GM12878 (cell line): Measurements from ENCODE around the gene BORCS8. TPM values are rescaled to one million over a fixed set of nuclear protein-coding genes. Genes with fewer than 3 reads are reported as not detected.
A peak's percentile ranks its signal among the peaks of the same experiment; 100 is the strongest.

ENCODE experiments used
- ATF3 ChIP-seq: IDR thresholded peaks from 2 replicates; pipeline ENCODE4 v1.6.1; 2011; ENCODE audit warnings: low read depth, mild to moderate bottlenecking, low read length, moderate library complexity, borderline replicate concordance; ENCODE audit errors: extremely low read depth
- BACH1 ChIP-seq: fragments of 450-650 bp; IDR thresholded peaks from 2 replicates; pipeline ENCODE4 v1.6.1; 2017; ENCODE audit warnings: mild to moderate bottlenecking, borderline replicate concordance
- CEBPB ChIP-seq, 2 experiments: fragments of 150-350 bp in 1 of 2; IDR thresholded peaks; 2 replicates each; pipeline ENCODE4 v1.6.1; 2012 to 2014; ENCODE audit warnings: low read depth in 2 of 2, low read length in 2 of 2, borderline replicate concordance in 1 of 2, inconsistent platforms in 1 of 2
- CHD1 ChIP-seq: IDR thresholded peaks from 2 replicates; pipeline ENCODE4 v1.6.1; 2012; ENCODE audit warnings: low read depth, low read length, improper control_type of control experiment
- CREB1 ChIP-seq: IDR thresholded peaks from 2 replicates; pipeline ENCODE4 v1.6.1; 2012; ENCODE audit warnings: low read depth, mild to moderate bottlenecking, inconsistent platforms
- CREM ChIP-seq: IDR thresholded peaks from 2 replicates; pipeline ENCODE4 v1.6.1; 2014; ENCODE audit warnings: antibody characterized with exemption, low read depth
- DPF2 ChIP-seq: fragments of 450-650 bp; IDR thresholded peaks from 2 replicates; pipeline ENCODE4 v1.6.1; 2017; ENCODE audit warnings: mild to moderate bottlenecking
- FOS ChIP-seq: IDR thresholded peaks from 3 replicates; pipeline ENCODE4 v1.6.1; 2011; ENCODE audit warnings: borderline replicate concordance; ENCODE audit not compliant: insufficient read length; ENCODE audit errors: extremely low read depth
- FOXM1 ChIP-seq: IDR thresholded peaks from 2 replicates; pipeline ENCODE4 v1.6.1; 2012; ENCODE audit warnings: low read depth, mild to moderate bottlenecking, inconsistent platforms, low read length, moderate library complexity
- GABPA ChIP-seq: IDR thresholded peaks from 2 replicates; pipeline ENCODE4 v1.6.1; 2014; ENCODE audit warnings: antibody characterized with exemption, low read depth, mild to moderate bottlenecking, inconsistent platforms
- JUNB ChIP-seq: IDR thresholded peaks from 2 replicates; pipeline ENCODE4 v1.6.1; 2016; ENCODE audit warnings: antibody characterized with exemption, mild to moderate bottlenecking
- JUND ChIP-seq: IDR thresholded peaks from 2 replicates; pipeline ENCODE4 v1.6.1; 2012; ENCODE audit warnings: low read depth, mild to moderate bottlenecking, low read length, improper control_type of control experiment, moderate library complexity
- MYB ChIP-seq: fragments of 150-350 bp; IDR thresholded peaks from 2 replicates; pipeline ENCODE4 v1.6.1; 2014; ENCODE audit warnings: mild to moderate bottlenecking, low read depth, low read length, borderline replicate concordance
- SMAD1 ChIP-seq: fragments of 450-650 bp; IDR thresholded peaks from 2 replicates; pipeline ENCODE4 v1.6.1; 2018; ENCODE audit warnings: mild to moderate bottlenecking, low read depth; ENCODE audit not compliant: partially characterized antibody
- SMAD5 ChIP-seq: IDR thresholded peaks from 2 replicates; pipeline ENCODE4 v1.6.1; 2016; ENCODE audit warnings: antibody characterized with exemption, low read depth
- SPI1 ChIP-seq: IDR thresholded peaks from 2 replicates; pipeline ENCODE4 v1.6.1; 2011; ENCODE audit warnings: low read depth, mild to moderate bottlenecking, low read length, moderate library complexity, borderline replicate concordance; ENCODE audit not compliant: insufficient read depth
- STAT3 ChIP-seq: IDR thresholded peaks from 2 replicates; pipeline ENCODE4 v1.6.1; 2011; ENCODE audit warnings: low read depth, low read length, improper control_type of control experiment
- SUZ12 ChIP-seq: fragments of 200-600 bp; sonication (generic); IDR thresholded peaks from one replicate; pipeline ENCODE4 v1.6.1; 2018; ENCODE audit warnings: antibody characterized with exemption, mild to moderate bottlenecking; ENCODE audit not compliant: unreplicated experiment
- polyA plus RNA-seq, 11 experiments: library from polyadenylated mRNA; depleted of rRNA in 4 of 11; unstranded in 6 of 11; stranded (reverse) in 5 of 11; fragments of >200 nt; fragmentation: Nextera tagmentation in 4 of 11; fragmentation: Illumina TruSeq in 1 of 11; extraction: Ambion mirVana in 4 of 11; extraction: Trizol in 1 of 11; gene quantifications; 1 replicate in 1 of 11; 2 replicates in 10 of 11; pipeline versions ENCODE4 v1.2.1 to v1.2.3, GENCODE V29; 2011 to 2016; ENCODE audit warnings: inconsistent platforms in 2 of 11, missing spikeins in 2 of 11, low read depth in 1 of 11
- total RNA-seq, 4 experiments: library from RNA; depleted of rRNA in 3 of 4; stranded (reverse); fragments of >200 nt in 3 of 4; fragmentation: Illumina TruSeq in 1 of 4; extraction: Trizol in 1 of 4; gene quantifications; 2 replicates each; pipeline versions ENCODE4 v1.2.1 to v1.2.3, GENCODE V29; 2013 to 2021
- TF ChIP-seq, protein P1 (sequence below): fragments of 150-350 bp; IDR thresholded peaks from 2 replicates; pipeline ENCODE4 v1.6.1; 2016; ENCODE audit warnings: low read depth, low read length
- TF ChIP-seq, protein P2 (sequence below): IDR thresholded peaks from 2 replicates; pipeline ENCODE4 v1.6.1; 2011; ENCODE audit warnings: low read depth, low read length, improper control_type of control experiment, borderline replicate concordance
- TF ChIP-seq, protein P3 (sequence below): fragments of 450-650 bp; formaldehyde crosslinking; IDR thresholded peaks from 2 replicates; pipeline ENCODE4 v1.4.0; 2022; ENCODE audit warnings: mild to moderate bottlenecking, moderate library complexity

The BORCS8 gene
- total and polyA plus RNA-seq, 10 of the 15 experiments (the other 5 are each of a cell fraction or from before 2014, with no cell fraction given) = 3.7 to 40.3 (median 23.4) TPM

GRCh38 chr19:19151418-19151817 is 40.5 kb downstream of the BORCS8 start (continued):
- TF ChIP-seq, protein P1, sequence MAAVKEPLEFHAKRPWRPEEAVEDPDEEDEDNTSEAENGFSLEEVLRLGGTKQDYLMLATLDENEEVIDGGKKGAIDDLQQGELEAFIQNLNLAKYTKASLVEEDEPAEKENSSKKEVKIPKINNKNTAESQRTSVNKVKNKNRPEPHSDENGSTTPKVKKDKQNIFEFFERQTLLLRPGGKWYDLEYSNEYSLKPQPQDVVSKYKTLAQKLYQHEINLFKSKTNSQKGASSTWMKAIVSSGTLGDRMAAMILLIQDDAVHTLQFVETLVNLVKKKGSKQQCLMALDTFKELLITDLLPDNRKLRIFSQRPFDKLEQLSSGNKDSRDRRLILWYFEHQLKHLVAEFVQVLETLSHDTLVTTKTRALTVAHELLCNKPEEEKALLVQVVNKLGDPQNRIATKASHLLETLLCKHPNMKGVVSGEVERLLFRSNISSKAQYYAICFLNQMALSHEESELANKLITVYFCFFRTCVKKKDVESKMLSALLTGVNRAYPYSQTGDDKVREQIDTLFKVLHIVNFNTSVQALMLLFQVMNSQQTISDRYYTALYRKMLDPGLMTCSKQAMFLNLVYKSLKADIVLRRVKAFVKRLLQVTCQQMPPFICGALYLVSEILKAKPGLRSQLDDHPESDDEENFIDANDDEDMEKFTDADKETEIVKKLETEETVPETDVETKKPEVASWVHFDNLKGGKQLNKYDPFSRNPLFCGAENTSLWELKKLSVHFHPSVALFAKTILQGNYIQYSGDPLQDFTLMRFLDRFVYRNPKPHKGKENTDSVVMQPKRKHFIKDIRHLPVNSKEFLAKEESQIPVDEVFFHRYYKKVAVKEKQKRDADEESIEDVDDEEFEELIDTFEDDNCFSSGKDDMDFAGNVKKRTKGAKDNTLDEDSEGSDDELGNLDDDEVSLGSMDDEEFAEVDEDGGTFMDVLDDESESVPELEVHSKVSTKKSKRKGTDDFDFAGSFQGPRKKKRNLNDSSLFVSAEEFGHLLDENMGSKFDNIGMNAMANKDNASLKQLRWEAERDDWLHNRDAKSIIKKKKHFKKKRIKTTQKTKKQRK = no peak
- TF ChIP-seq SMAD5 (no peak), ATF3 (no peak), SPI1 (no peak), BACH1 (no peak), JUNB (no peak), FOS (no peak), CREM (no peak; the same call in 1 of the 2 replicates), CREB1 (0 out of 2 replicates have a peak, but pooled peaks have one; percentile 35), SMAD1 (no peak), MYB (no peak), CHD1 (no peak), STAT3 (no peak), SUZ12 (no peak), CEBPB (IDR thresholded peaks at IDR 0.05; ENCODE audit: borderline replicate concordance in 1 of 2, low read depth in 2 of 2, low read length in 2 of 2) (no peak), DPF2 (peak; percentile 58; the same call in 1 of the 2 replicates), JUND (no peak), FOXM1 (no peak), GABPA (no peak)
- TF ChIP-seq, protein P2, sequence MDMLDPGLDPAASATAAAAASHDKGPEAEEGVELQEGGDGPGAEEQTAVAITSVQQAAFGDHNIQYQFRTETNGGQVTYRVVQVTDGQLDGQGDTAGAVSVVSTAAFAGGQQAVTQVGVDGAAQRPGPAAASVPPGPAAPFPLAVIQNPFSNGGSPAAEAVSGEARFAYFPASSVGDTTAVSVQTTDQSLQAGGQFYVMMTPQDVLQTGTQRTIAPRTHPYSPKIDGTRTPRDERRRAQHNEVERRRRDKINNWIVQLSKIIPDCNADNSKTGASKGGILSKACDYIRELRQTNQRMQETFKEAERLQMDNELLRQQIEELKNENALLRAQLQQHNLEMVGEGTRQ = no peak
- TF ChIP-seq, protein P3, sequence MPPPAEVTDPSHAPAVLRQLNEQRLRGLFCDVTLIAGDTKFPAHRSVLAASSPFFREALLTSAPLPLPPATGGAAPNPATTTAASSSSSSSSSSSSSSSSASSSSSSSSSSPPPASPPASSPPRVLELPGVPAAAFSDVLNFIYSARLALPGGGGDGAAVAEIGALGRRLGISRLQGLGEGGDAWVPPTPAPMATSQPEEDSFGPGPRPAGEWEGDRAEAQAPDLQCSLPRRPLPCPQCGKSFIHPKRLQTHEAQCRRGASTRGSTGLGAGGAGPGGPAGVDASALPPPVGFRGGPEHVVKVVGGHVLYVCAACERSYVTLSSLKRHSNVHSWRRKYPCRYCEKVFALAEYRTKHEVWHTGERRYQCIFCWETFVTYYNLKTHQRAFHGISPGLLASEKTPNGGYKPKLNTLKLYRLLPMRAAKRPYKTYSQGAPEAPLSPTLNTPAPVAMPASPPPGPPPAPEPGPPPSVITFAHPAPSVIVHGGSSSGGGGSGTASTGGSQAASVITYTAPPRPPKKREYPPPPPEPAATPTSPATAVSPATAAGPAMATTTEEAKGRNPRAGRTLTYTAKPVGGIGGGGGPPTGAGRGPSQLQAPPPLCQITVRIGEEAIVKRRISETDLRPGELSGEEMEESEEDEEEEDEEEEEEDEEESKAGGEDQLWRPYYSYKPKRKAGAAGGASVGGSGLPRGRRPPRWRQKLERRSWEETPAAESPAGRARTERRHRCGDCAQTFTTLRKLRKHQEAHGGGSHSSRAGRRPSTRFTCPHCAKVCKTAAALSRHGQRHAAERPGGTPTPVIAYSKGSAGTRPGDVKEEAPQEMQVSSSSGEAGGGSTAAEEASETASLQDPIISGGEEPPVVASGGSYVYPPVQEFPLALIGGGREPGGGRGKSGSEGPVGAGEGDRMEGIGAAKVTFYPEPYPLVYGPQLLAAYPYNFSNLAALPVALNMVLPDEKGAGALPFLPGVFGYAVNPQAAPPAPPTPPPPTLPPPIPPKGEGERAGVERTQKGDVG (CRISPR knock-in tag) = no peak
